HepG2 (cell line): ENCODE measurements around the gene CUL4A. TPM values are rescaled to one million over a fixed set of nuclear protein-coding genes. Genes with fewer than 3 reads are reported as not detected.
A peak's percentile ranks its signal among the peaks of the same experiment; 100 is the strongest.

Experiments used
- ATAC-seq: fragments of 200-7000 bp; cut with Tn5 transposase; 3 replicates; pipeline ENCODE4 v1.9.1; 2020; ENCODE audit warnings: mild to moderate bottlenecking, moderate library complexity
- BruUV-seq: library from RNA; stranded (reverse); fragments of 400-500 nt; replicated peaks from 2 replicates; lab custom pipeline; 2021; lab: Mats Ljungman, UMichigan
- CTCF ChIA-PET: fragments of 300-600 bp; formaldehyde crosslinking; extraction: SDS; loops from one replicate; lab custom pipeline; 2021; ENCODE audit warnings: low total read pairs, inconsistent platforms, low intra/inter-chr PET ratio; lab: Yijun Ruan, JAX
- POLR2A ChIA-PET: fragments of 350-600 bp; sonication (Branson Sonifier 250); formaldehyde crosslinking; loops from one replicate; lab custom pipeline; 2020; ENCODE audit warnings: antibody characterized with exemption, inconsistent platforms; lab: Yijun Ruan, JAX
- DNase-seq: peaks from one replicate; pipeline ENCODE4 v3.0.0-alpha.2; 2015; ENCODE audit warnings: low spot score
- FAIRE-seq: peaks from 3 replicates; lab custom pipeline; 2011; peaks lifted over from hg19 to GRCh38; lab: Jason Lieb, UNC
- H2AFZ ChIP-seq: one replicate; pipeline ENCODE4 v1.6.1; 2011; ENCODE audit warnings: low read length, inconsistent platforms
- H3K27ac ChIP-seq: fragments of 300-600 bp; 3 replicates; pipeline ENCODE4 v1.8.0; 2011; ENCODE audit warnings: mixed run types, mild to moderate bottlenecking, mixed read lengths, low read length, inconsistent platforms; ENCODE audit not compliant: insufficient read depth; ENCODE audit errors: extremely low read length
- H3K27me3 ChIP-seq, 2 experiments: fragments of 200-600 bp in 1 of 2; 2 replicates in 1 of 2; 3 replicates in 1 of 2; pipeline versions ENCODE4 v1.6.0 to v1.8.0; 2011; ENCODE audit warnings: low read length in 2 of 2, mild to moderate bottlenecking in 2 of 2, moderate library complexity in 2 of 2, inconsistent platforms in 1 of 2; ENCODE audit not compliant: insufficient read depth in 2 of 2, control insufficient read depth in 1 of 2
- H3K36me3 ChIP-seq, 2 experiments: fragments of 200-600 bp in 1 of 2; replicated peaks in 1 of 2; 2 replicates in 1 of 2; 3 replicates in 1 of 2; pipeline versions ENCODE4 v1.5.1 to v1.8.0; 2011; ENCODE audit warnings: low read length in 2 of 2, inconsistent platforms in 1 of 2; ENCODE audit not compliant: insufficient read depth in 2 of 2, control insufficient read depth in 1 of 2
- H3K4me1 ChIP-seq: 2 replicates; pipeline ENCODE4 v1.5.1; 2012; ENCODE audit warnings: low read length, inconsistent platforms; ENCODE audit not compliant: insufficient read depth
- H3K4me2 ChIP-seq: 2 replicates; pipeline ENCODE4 v1.6.0; 2011; ENCODE audit warnings: low read depth, low read length, inconsistent platforms
- H3K4me3 ChIP-seq, 3 experiments: fragments of 200-600 bp in 1 of 3; sonication (generic), shearing (Covaris generic) in 1 of 3; replicated peaks in 1 of 3; 2 replicates each; pipeline ENCODE4 v1.5.1; 2011 to 2016; ENCODE audit warnings: low read length in 3 of 3, inconsistent platforms in 2 of 3, low read depth in 2 of 3, mild to moderate bottlenecking in 2 of 3, control low read depth in 1 of 3, mixed read lengths in 1 of 3; ENCODE audit not compliant: insufficient read depth in 1 of 3
- H3K79me2 ChIP-seq: one replicate; pipeline ENCODE4 v1.6.1; 2011; ENCODE audit warnings: low read length, inconsistent platforms; ENCODE audit not compliant: insufficient read depth
- H3K9ac ChIP-seq: 2 replicates; pipeline ENCODE4 v1.6.0; 2011; ENCODE audit warnings: mild to moderate bottlenecking, low read depth, low read length, inconsistent platforms; ENCODE audit not compliant: insufficient read depth
- H3K9me3 ChIP-seq: 2 replicates; pipeline ENCODE4 v1.5.1; 2012; ENCODE audit warnings: mild to moderate bottlenecking, low read length
- H4K20me1 ChIP-seq: 2 replicates; pipeline ENCODE4 v1.6.0; 2011; ENCODE audit warnings: inconsistent platforms, mild to moderate bottlenecking, low read length, moderate library complexity; ENCODE audit not compliant: insufficient read depth
- ATF7-NPFF ChIP-seq: sonication (generic); formaldehyde crosslinking; IDR thresholded peaks from 2 replicates; pipeline ENCODE4 v1.8.1; 2023; ENCODE audit warnings: mild to moderate bottlenecking, low read depth, missing genetic modification reagents, moderate library complexity
- CREB1 ChIP-seq, 2 experiments: fragments of 450-650 bp in 1 of 2; IDR thresholded peaks; 2 replicates each; pipeline ENCODE4 v1.6.1; 2016 to 2017; ENCODE audit warnings: control low read depth in 1 of 2, mild to moderate bottlenecking in 1 of 2, missing compliant biosample characterization in 1 of 2, missing genetic modification characterization in 1 of 2
- CREM ChIP-seq, 2 experiments: sonication (generic) in 1 of 2; formaldehyde crosslinking in 1 of 2; IDR thresholded peaks; 2 replicates each; pipeline versions ENCODE4 v1.4.0 to v1.6.1; 2016 to 2020; ENCODE audit warnings: antibody characterized with exemption in 1 of 2, mild to moderate bottlenecking in 1 of 2, missing genetic modification reagents in 1 of 2
- FOSL2 ChIP-seq: sonication (generic); formaldehyde crosslinking; IDR thresholded peaks from 2 replicates; pipeline ENCODE4 v1.4.0; 2020; ENCODE audit warnings: missing genetic modification reagents
- HNF4G ChIP-seq, 2 experiments: sonication (generic) in 1 of 2; formaldehyde crosslinking in 1 of 2; IDR thresholded peaks; 2 replicates each; pipeline versions ENCODE4 v1.4.0 to v1.6.1; 2011 to 2020; ENCODE audit warnings: borderline replicate concordance in 2 of 2, low read depth in 2 of 2, mild to moderate bottlenecking in 2 of 2, low read length in 1 of 2, missing genetic modification reagents in 1 of 2, moderate library complexity in 1 of 2
- KAT8 ChIP-seq: IDR thresholded peaks from 2 replicates; pipeline ENCODE4 v1.6.1; 2016; ENCODE audit warnings: missing genetic modification reagents, missing compliant biosample characterization
- NBN ChIP-seq: fragments of 450-650 bp; conservative IDR thresholded peaks from 2 replicates; pipeline ENCODE4 v1.6.1; 2017
- REL ChIP-seq: sonication (generic); formaldehyde crosslinking; conservative IDR thresholded peaks from 2 replicates; pipeline ENCODE4 v1.8.0; 2022; ENCODE audit warnings: mild to moderate bottlenecking, missing genetic modification reagents, moderate library complexity
- SMAD3 ChIP-seq: sonication (generic); formaldehyde crosslinking; IDR thresholded peaks from 2 replicates; pipeline ENCODE4 v1.4.0; 2020; ENCODE audit warnings: missing genetic modification reagents
- SNRNP70 ChIP-seq: fragments of 200-400 bp; formaldehyde crosslinking; IDR thresholded peaks from 2 replicates; pipeline ENCODE4 v1.6.1; 2017; ENCODE audit warnings: mild to moderate bottlenecking, low read depth, low read length, moderate library complexity
- SP1 ChIP-seq, 2 experiments: fragments of 450-650 bp in 1 of 2; sonication (generic) in 1 of 2; formaldehyde crosslinking in 1 of 2; IDR thresholded peaks; 2 replicates each; pipeline versions ENCODE4 v1.4.0 to v1.6.1; 2016 to 2020; ENCODE audit warnings: missing genetic modification reagents in 1 of 2
- SRF ChIP-seq: IDR thresholded peaks from 2 replicates; pipeline ENCODE4 v1.6.1; 2011; ENCODE audit warnings: mild to moderate bottlenecking, low read depth, low read length, moderate library complexity
- TCF7L2 ChIP-seq: IDR thresholded peaks from 2 replicates; pipeline ENCODE4 v1.6.1; 2011; ENCODE audit warnings: mild to moderate bottlenecking, low read depth, low read length, moderate library complexity
- ZBTB20 ChIP-seq: sonication (generic); formaldehyde crosslinking; IDR thresholded peaks from 2 replicates; pipeline ENCODE4 v1.8.1; 2023; ENCODE audit warnings: missing genetic modification reagents, low read depth, mild to moderate bottlenecking, borderline replicate concordance
- ZNF10 ChIP-seq: sonication (generic); formaldehyde crosslinking; IDR thresholded peaks from 2 replicates; pipeline ENCODE4 v1.4.0; 2020; ENCODE audit warnings: mild to moderate bottlenecking, low read depth, missing genetic modification reagents, borderline replicate concordance
- ZNF232 ChIP-seq: sonication (generic); formaldehyde crosslinking; IDR thresholded peaks from 2 replicates; pipeline ENCODE4 v1.4.0; 2020; ENCODE audit warnings: missing genetic modification reagents, borderline replicate concordance
- WGBS: methylation state at CpG from one replicate; pipeline ENCODE4 v1.1.6; 2017; ENCODE audit warnings: low lambda C conversion rate; 5-methylcytosine and 5-hydroxymethylcytosine counted together
- in situ Hi-C: cut with HindIII; loops from 2 replicates; pipeline ENCODE4 v1.10.0; 2017; ENCODE audit warnings: low pct_unique_long_range_greater_than_20kb; ENCODE audit not compliant: extremely low pct_ligation_motif_present
- intact Hi-C: fragments of 100-400 bp; cut with micrococcal nuclease; formaldehyde crosslinking; loops from one replicate; pipeline ENCODE4 v1.10.0; 2022; ENCODE audit not compliant: unreplicated experiment
- polyA plus RNA-seq, 8 experiments: library from polyadenylated mRNA; depleted of rRNA in 3 of 8; stranded (reverse) in 7 of 8; unstranded in 1 of 8; fragments of >200 nt; fragmentation: Illumina TruSeq in 4 of 8; extraction: Trizol in 4 of 8; gene quantifications; 2 replicates each; pipeline versions ENCODE4 v1.2.1 to v1.2.3, GENCODE V29; 2011 to 2016; ENCODE audit warnings: low read depth in 4 of 8, missing spikeins in 1 of 8, mixed read lengths in 1 of 8; ENCODE audit not compliant: insufficient read depth in 1 of 8
- total RNA-seq, 5 experiments: library from RNA; depleted of rRNA; stranded (reverse); fragments of >200 nt; fragmentation: Illumina TruSeq; extraction: Trizol; gene quantifications; 2 replicates each; pipeline ENCODE4 v1.2.3, GENCODE V29; 2016; ENCODE audit warnings: low read depth in 1 of 5
- TF ChIP-seq, protein P1 (sequence below): sonication (generic); formaldehyde crosslinking; conservative IDR thresholded peaks from 2 replicates; pipeline ENCODE4 v1.4.0; 2020; ENCODE audit warnings: missing genetic modification reagents
- TF ChIP-seq, protein P2 (sequence below): sonication (generic); formaldehyde crosslinking; IDR thresholded peaks from 2 replicates; pipeline ENCODE4 v1.4.0; 2020; ENCODE audit warnings: mild to moderate bottlenecking, missing genetic modification reagents
- TF ChIP-seq, protein P3 (sequence below): sonication (generic); formaldehyde crosslinking; IDR thresholded peaks from 2 replicates; pipeline ENCODE4 v1.4.0; 2020; ENCODE audit warnings: missing genetic modification reagents

CUL4A gene
- total and polyA plus RNA-seq, 2 of the 13 experiments (the other 11 are each of a cell fraction or from before 2014, with no cell fraction given): 51.2 to 75.3 TPM

DNA sequence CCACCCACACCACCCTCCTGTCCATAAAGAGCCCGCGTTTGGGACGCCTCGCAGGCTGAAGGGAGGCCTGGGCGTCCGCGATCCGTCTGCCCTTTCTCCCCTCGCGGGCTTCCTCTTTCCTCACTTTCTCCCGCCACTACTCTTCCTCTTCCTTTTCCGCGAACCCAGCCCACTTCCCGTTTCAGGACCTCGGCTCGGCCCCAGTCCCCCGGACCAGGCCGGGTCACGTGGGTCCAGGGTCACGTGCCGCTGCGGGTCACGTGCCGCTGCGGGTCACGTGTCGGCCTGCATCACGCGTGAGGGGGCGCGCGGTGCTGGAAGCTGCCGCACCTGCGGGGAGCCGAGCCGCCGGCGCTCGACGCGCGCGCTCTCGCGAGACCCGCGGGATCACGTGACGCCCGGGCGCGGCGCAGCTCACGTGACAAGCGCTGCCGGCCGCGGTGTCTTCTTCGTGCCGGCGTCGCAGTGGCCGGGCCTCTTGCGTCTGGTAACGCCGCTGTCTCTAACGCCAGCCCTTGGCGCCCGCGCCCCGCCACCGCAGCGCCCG, 87.5 kb downstream of the CUL4A start, which contains the start of gene LAMP1:
LAMP1 (plus strand) TSS at position 417 of the 547 bp plus-strand sequence. CDS start 196 bp downstream, outside the sequence.
- H3K27me3 ChIP-seq: no peaks in the 10 kb centered on the region; a peak in 1 of 5 replicates
- H3K9me3 ChIP-seq: no peaks in the 10 kb centered on the region
- H3K36me3 ChIP-seq: no peaks in the 10 kb centered on the region
- CTCF ChIA-PET: no interaction called here
- intact Hi-C loops (loop anchor here (5.0 kb wide), 1 partner anchor 65 kb away; the partner anchor contains the start of gene GRTP1), in situ Hi-C loops (no loop called here)
- no peaks in the 10 kb centered on the region for H4K20me1 ChIP-seq
- peak; percentile 89 for DNase-seq
- FAIRE-seq: no peak
- peak within 1 kb of the TSS; percentile 82 to 90 (median 89) for H3K4me3 ChIP-seq
- H3K4me1 ChIP-seq: peaks cover 46% of the 10 kb centered on the region
- POLR2A ChIA-PET: interaction anchor here (1.7 kb wide), 1 partner anchor 67 kb away, joined by 5 read pairs; the partner anchor contains the start of gene GRTP1
- no peak within 1 kb of the TSS for H2AFZ ChIP-seq
- H3K9ac ChIP-seq: peak within 1 kb of the TSS; percentile 90
- peak; percentile 58 for ATAC-seq
- H3K4me2 ChIP-seq: peak within 1 kb of the TSS; percentile 88
- under 1% methylated on average over 27 of the region's 74 CpGs for WGBS
- peaks cover 39% of the 10 kb centered on the region for H3K79me2 ChIP-seq
- H3K27ac ChIP-seq: peak within 1 kb of the TSS; percentile 71
- no TSS peak for BruUV-seq
- no peak for TF ChIP-seq SP1 (IDR thresholded peaks at IDR 0.05)
- peak; percentile 83 for TF ChIP-seq SP1 (CRISPR knock-in tag; IDR thresholded peaks at IDR 0.05)
- TF ChIP-seq FOSL2 (CRISPR knock-in tag): peak; percentile 75
- TF ChIP-seq ZNF232: peak; percentile 74; the same call in 1 of the 2 replicates
- TF ChIP-seq SNRNP70: no peak
- peak; percentile 98 for TF ChIP-seq ATF7-NPFF (CRISPR knock-in tag)
- peak; percentile 79; the same call in 1 of the 2 replicates for TF ChIP-seq CREB1 (IDR thresholded peaks at IDR 0.05)
- no peak for TF ChIP-seq CREB1 (CRISPR knock-in tag; IDR thresholded peaks at IDR 0.05)
- peak; percentile 100 for TF ChIP-seq KAT8 (CRISPR knock-in tag)
- TF ChIP-seq, protein P1, sequence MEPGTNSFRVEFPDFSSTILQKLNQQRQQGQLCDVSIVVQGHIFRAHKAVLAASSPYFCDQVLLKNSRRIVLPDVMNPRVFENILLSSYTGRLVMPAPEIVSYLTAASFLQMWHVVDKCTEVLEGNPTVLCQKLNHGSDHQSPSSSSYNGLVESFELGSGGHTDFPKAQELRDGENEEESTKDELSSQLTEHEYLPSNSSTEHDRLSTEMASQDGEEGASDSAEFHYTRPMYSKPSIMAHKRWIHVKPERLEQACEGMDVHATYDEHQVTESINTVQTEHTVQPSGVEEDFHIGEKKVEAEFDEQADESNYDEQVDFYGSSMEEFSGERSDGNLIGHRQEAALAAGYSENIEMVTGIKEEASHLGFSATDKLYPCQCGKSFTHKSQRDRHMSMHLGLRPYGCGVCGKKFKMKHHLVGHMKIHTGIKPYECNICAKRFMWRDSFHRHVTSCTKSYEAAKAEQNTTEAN (CRISPR knock-in tag): peak; percentile 92
- TF ChIP-seq ZNF10 (CRISPR knock-in tag): no peak
- peak; percentile 27; the same call in 1 of the 2 replicates for TF ChIP-seq HNF4G (IDR thresholded peaks at IDR 0.05; ENCODE audit: borderline replicate concordance, low read depth, low read length)
- peak; percentile 88 for TF ChIP-seq HNF4G (CRISPR knock-in tag; IDR thresholded peaks at IDR 0.05; ENCODE audit: borderline replicate concordance, low read depth)
- TF ChIP-seq TCF7L2: no peak
- TF ChIP-seq REL (CRISPR knock-in tag): peak; percentile 93
- TF ChIP-seq SRF: no peak
- TF ChIP-seq, protein P2, sequence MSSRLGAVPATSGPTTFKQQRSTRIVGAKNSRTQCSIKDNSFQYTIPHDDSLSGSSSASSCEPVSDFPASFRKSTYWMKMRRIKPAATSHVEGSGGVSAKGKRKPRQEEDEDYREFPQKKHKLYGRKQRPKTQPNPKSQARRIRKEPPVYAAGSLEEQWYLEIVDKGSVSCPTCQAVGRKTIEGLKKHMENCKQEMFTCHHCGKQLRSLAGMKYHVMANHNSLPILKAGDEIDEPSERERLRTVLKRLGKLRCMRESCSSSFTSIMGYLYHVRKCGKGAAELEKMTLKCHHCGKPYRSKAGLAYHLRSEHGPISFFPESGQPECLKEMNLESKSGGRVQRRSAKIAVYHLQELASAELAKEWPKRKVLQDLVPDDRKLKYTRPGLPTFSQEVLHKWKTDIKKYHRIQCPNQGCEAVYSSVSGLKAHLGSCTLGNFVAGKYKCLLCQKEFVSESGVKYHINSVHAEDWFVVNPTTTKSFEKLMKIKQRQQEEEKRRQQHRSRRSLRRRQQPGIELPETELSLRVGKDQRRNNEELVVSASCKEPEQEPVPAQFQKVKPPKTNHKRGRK (CRISPR knock-in tag): peak; percentile 100
- peak; percentile 76 for TF ChIP-seq ZBTB20 (CRISPR knock-in tag)
- TF ChIP-seq, protein P3, sequence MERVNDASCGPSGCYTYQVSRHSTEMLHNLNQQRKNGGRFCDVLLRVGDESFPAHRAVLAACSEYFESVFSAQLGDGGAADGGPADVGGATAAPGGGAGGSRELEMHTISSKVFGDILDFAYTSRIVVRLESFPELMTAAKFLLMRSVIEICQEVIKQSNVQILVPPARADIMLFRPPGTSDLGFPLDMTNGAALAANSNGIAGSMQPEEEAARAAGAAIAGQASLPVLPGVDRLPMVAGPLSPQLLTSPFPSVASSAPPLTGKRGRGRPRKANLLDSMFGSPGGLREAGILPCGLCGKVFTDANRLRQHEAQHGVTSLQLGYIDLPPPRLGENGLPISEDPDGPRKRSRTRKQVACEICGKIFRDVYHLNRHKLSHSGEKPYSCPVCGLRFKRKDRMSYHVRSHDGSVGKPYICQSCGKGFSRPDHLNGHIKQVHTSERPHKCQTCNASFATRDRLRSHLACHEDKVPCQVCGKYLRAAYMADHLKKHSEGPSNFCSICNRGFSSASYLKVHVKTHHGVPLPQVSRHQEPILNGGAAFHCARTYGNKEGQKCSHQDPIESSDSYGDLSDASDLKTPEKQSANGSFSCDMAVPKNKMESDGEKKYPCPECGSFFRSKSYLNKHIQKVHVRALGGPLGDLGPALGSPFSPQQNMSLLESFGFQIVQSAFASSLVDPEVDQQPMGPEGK: peak; percentile 91
- no peak; the same call in 1 of the 2 replicates for TF ChIP-seq CREM (IDR thresholded peaks at IDR 0.05)
- TF ChIP-seq CREM (CRISPR knock-in tag; IDR thresholded peaks at IDR 0.05): 0 out of 2 replicates have a peak, but pooled peaks have one; percentile 24
- TF ChIP-seq NBN: no peak
- peak; percentile 62; the same call in 1 of the 2 replicates for TF ChIP-seq SMAD3 (CRISPR knock-in tag)
